HepG2 (cell line): ENCODE measurements around the gene NLRX1. TPM values are rescaled to one million over a fixed set of nuclear protein-coding genes. Genes with fewer than 3 reads are reported as not detected.

Source experiments
- ATAC-seq: fragments of 200-7000 bp; cut with Tn5 transposase; 3 replicates; pipeline ENCODE4 v1.9.1; 2020; ENCODE audit warnings: mild to moderate bottlenecking, moderate library complexity
- BruUV-seq: library from RNA; stranded (reverse); fragments of 400-500 nt; replicated peaks from 2 replicates; lab custom pipeline; 2021; lab: Mats Ljungman, UMichigan
- CTCF ChIA-PET: fragments of 300-600 bp; formaldehyde crosslinking; extraction: SDS; loops from one replicate; lab custom pipeline; 2021; ENCODE audit warnings: low total read pairs, inconsistent platforms, low intra/inter-chr PET ratio; lab: Yijun Ruan, JAX
- POLR2A ChIA-PET: fragments of 350-600 bp; sonication (Branson Sonifier 250); formaldehyde crosslinking; loops from one replicate; lab custom pipeline; 2020; ENCODE audit warnings: antibody characterized with exemption, inconsistent platforms; lab: Yijun Ruan, JAX
- DNase-seq: peaks from one replicate; pipeline ENCODE4 v3.0.0-alpha.2; 2015; ENCODE audit warnings: low spot score
- FAIRE-seq: peaks from 3 replicates; lab custom pipeline; 2011; peaks lifted over from hg19 to GRCh38; lab: Jason Lieb, UNC
- H2AFZ ChIP-seq: one replicate; pipeline ENCODE4 v1.6.1; 2011; ENCODE audit warnings: low read length, inconsistent platforms
- H3K27ac ChIP-seq: fragments of 300-600 bp; 3 replicates; pipeline ENCODE4 v1.8.0; 2011; ENCODE audit warnings: mixed run types, mild to moderate bottlenecking, mixed read lengths, low read length, inconsistent platforms; ENCODE audit not compliant: insufficient read depth; ENCODE audit errors: extremely low read length
- H3K27me3 ChIP-seq, 2 experiments: fragments of 200-600 bp in 1 of 2; 2 replicates in 1 of 2; 3 replicates in 1 of 2; pipeline versions ENCODE4 v1.6.0 to v1.8.0; 2011; ENCODE audit warnings: low read length in 2 of 2, mild to moderate bottlenecking in 2 of 2, moderate library complexity in 2 of 2, inconsistent platforms in 1 of 2; ENCODE audit not compliant: insufficient read depth in 2 of 2, control insufficient read depth in 1 of 2
- H3K36me3 ChIP-seq, 2 experiments: fragments of 200-600 bp in 1 of 2; replicated peaks in 1 of 2; 2 replicates in 1 of 2; 3 replicates in 1 of 2; pipeline versions ENCODE4 v1.5.1 to v1.8.0; 2011; ENCODE audit warnings: low read length in 2 of 2, inconsistent platforms in 1 of 2; ENCODE audit not compliant: insufficient read depth in 2 of 2, control insufficient read depth in 1 of 2
- H3K4me1 ChIP-seq: 2 replicates; pipeline ENCODE4 v1.5.1; 2012; ENCODE audit warnings: low read length, inconsistent platforms; ENCODE audit not compliant: insufficient read depth
- H3K4me2 ChIP-seq: 2 replicates; pipeline ENCODE4 v1.6.0; 2011; ENCODE audit warnings: low read depth, low read length, inconsistent platforms
- H3K4me3 ChIP-seq, 3 experiments: fragments of 200-600 bp in 1 of 3; sonication (generic), shearing (Covaris generic) in 1 of 3; replicated peaks in 1 of 3; 2 replicates each; pipeline ENCODE4 v1.5.1; 2011 to 2016; ENCODE audit warnings: low read length in 3 of 3, inconsistent platforms in 2 of 3, low read depth in 2 of 3, mild to moderate bottlenecking in 2 of 3, control low read depth in 1 of 3, mixed read lengths in 1 of 3; ENCODE audit not compliant: insufficient read depth in 1 of 3
- H3K79me2 ChIP-seq: one replicate; pipeline ENCODE4 v1.6.1; 2011; ENCODE audit warnings: low read length, inconsistent platforms; ENCODE audit not compliant: insufficient read depth
- H3K9ac ChIP-seq: 2 replicates; pipeline ENCODE4 v1.6.0; 2011; ENCODE audit warnings: mild to moderate bottlenecking, low read depth, low read length, inconsistent platforms; ENCODE audit not compliant: insufficient read depth
- H3K9me3 ChIP-seq: 2 replicates; pipeline ENCODE4 v1.5.1; 2012; ENCODE audit warnings: mild to moderate bottlenecking, low read length
- H4K20me1 ChIP-seq: 2 replicates; pipeline ENCODE4 v1.6.0; 2011; ENCODE audit warnings: inconsistent platforms, mild to moderate bottlenecking, low read length, moderate library complexity; ENCODE audit not compliant: insufficient read depth
- HNRNPK ChIP-seq: fragments of 200-400 bp; formaldehyde crosslinking; IDR thresholded peaks from 2 replicates; pipeline ENCODE4 v1.6.1; 2018; ENCODE audit warnings: low read length, low read depth, moderate library complexity, mild to moderate bottlenecking; ENCODE audit not compliant: poor library complexity, severe bottlenecking
- KLF16 ChIP-seq, 2 experiments: sonication (generic) in 1 of 2; formaldehyde crosslinking in 1 of 2; IDR thresholded peaks; 2 replicates each; pipeline versions ENCODE4 v1.6.1 to v1.8.0; 2016 to 2023; ENCODE audit warnings: missing genetic modification reagents in 2 of 2, missing compliant biosample characterization in 1 of 2
- MAF1 ChIP-seq: sonication (generic); formaldehyde crosslinking; IDR thresholded peaks from 2 replicates; pipeline ENCODE4 v1.5.0; 2020; ENCODE audit warnings: missing genetic modification reagents, borderline replicate concordance
- MYNN ChIP-seq: sonication (generic); formaldehyde crosslinking; IDR thresholded peaks from 2 replicates; pipeline ENCODE4 v1.4.0; 2020; ENCODE audit warnings: mild to moderate bottlenecking, low read depth, missing genetic modification reagents
- NCOR1 ChIP-seq: fragments of 200-600 bp; sonication (generic); IDR thresholded peaks from 2 replicates; pipeline ENCODE4 v1.7.0; 2017; ENCODE audit warnings: antibody characterized with exemption, low read length, borderline replicate concordance
- PHF8 ChIP-seq: sonication (generic); formaldehyde crosslinking; IDR thresholded peaks from 2 replicates; pipeline ENCODE4 v1.5.0; 2020; ENCODE audit warnings: missing genetic modification reagents
- PRMT3 ChIP-seq: sonication (generic); formaldehyde crosslinking; IDR thresholded peaks from 2 replicates; pipeline ENCODE4 v1.8.1; 2022; ENCODE audit warnings: low read depth, mild to moderate bottlenecking, moderate library complexity, missing genetic modification reagents, borderline replicate concordance
- SRY ChIP-seq: sonication (generic); formaldehyde crosslinking; IDR thresholded peaks from 2 replicates; pipeline ENCODE4 v1.8.0; 2022; ENCODE audit warnings: mild to moderate bottlenecking, missing genetic modification reagents
- TAF15 ChIP-seq: fragments of 200-400 bp; formaldehyde crosslinking; IDR thresholded peaks from one replicate; pipeline ENCODE4 v1.6.1; 2018; ENCODE audit warnings: mild to moderate bottlenecking, low read depth, low read length; ENCODE audit not compliant: poor library complexity, severe bottlenecking
- ZNF333 ChIP-seq: sonication (generic); formaldehyde crosslinking; IDR thresholded peaks from 2 replicates; pipeline ENCODE4 v1.4.0; 2020; ENCODE audit warnings: mild to moderate bottlenecking, missing genetic modification reagents, borderline replicate concordance
- ZNF713 ChIP-seq: sonication (generic); formaldehyde crosslinking; IDR thresholded peaks from 2 replicates; pipeline ENCODE4 v1.4.0; 2020; ENCODE audit warnings: mild to moderate bottlenecking, missing genetic modification reagents
- ZNF768 ChIP-seq: sonication (generic); formaldehyde crosslinking; IDR thresholded peaks from 2 replicates; pipeline ENCODE4 v1.4.0; 2020; ENCODE audit warnings: missing genetic modification reagents
- WGBS: methylation state at CpG from one replicate; pipeline ENCODE4 v1.1.6; 2017; ENCODE audit warnings: low lambda C conversion rate; 5-methylcytosine and 5-hydroxymethylcytosine counted together
- in situ Hi-C: cut with HindIII; loops from 2 replicates; pipeline ENCODE4 v1.10.0; 2017; ENCODE audit warnings: low pct_unique_long_range_greater_than_20kb; ENCODE audit not compliant: extremely low pct_ligation_motif_present
- intact Hi-C: fragments of 100-400 bp; cut with micrococcal nuclease; formaldehyde crosslinking; loops from one replicate; pipeline ENCODE4 v1.10.0; 2022; ENCODE audit not compliant: unreplicated experiment
- polyA plus RNA-seq, 8 experiments: library from polyadenylated mRNA; depleted of rRNA in 3 of 8; stranded (reverse) in 7 of 8; unstranded in 1 of 8; fragments of >200 nt; fragmentation: Illumina TruSeq in 4 of 8; extraction: Trizol in 4 of 8; gene quantifications; 2 replicates each; pipeline versions ENCODE4 v1.2.1 to v1.2.3, GENCODE V29; 2011 to 2016; ENCODE audit warnings: low read depth in 4 of 8, missing spikeins in 1 of 8, mixed read lengths in 1 of 8; ENCODE audit not compliant: insufficient read depth in 1 of 8
- total RNA-seq, 5 experiments: library from RNA; depleted of rRNA; stranded (reverse); fragments of >200 nt; fragmentation: Illumina TruSeq; extraction: Trizol; gene quantifications; 2 replicates each; pipeline ENCODE4 v1.2.3, GENCODE V29; 2016; ENCODE audit warnings: low read depth in 1 of 5
- TF ChIP-seq, protein P1 (sequence below): sonication (generic); formaldehyde crosslinking; IDR thresholded peaks from 2 replicates; pipeline ENCODE4 v1.5.1; 2020; ENCODE audit warnings: missing genetic modification reagents, mild to moderate bottlenecking, borderline replicate concordance
- TF ChIP-seq, protein P2 (sequence below): sonication (generic); formaldehyde crosslinking; IDR thresholded peaks from 2 replicates; pipeline ENCODE4 v1.8.0; 2022; ENCODE audit warnings: mild to moderate bottlenecking, missing genetic modification reagents; ENCODE audit not compliant: insufficient replicate concordance

NLRX1 gene
- total and polyA plus RNA-seq, 2 of the 13 experiments (the other 11 are each of a cell fraction or from before 2014, with no cell fraction given) = 8.7 to 11.0 TPM

DNA sequence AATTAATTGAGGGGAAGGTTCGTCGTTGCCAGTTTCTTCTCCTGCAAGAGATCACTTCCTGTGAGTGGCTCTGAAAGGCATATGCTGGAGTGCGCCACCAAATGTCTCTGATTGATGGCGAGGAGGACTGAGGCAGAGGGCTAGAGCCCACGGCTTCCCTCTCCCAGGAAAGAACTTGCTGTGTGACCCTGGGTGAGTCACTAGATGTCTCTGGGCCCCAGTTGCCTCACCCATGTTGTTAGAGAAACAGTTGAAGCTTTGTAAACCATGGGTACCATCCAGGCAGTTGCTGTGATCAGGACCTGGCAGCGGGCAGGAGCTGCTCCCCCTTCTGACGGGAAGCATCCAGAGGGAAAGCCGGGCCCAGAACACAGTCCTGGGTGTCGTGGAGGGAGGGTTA lies 16.5 kb upstream of the NLRX1 start:
- Histone ChIP-seq H3K9me3 (no peaks in the 10 kb centered on the region), H3K4me2 (no peak overlapping the region), H3K4me3 (no peak overlapping the region), H3K36me3 (no peaks in the 10 kb centered on the region), H3K27me3 (peaks cover 23 to 79% of the 10 kb centered on the region in 2 experiments), H2AFZ (no peak overlapping the region), H3K9ac (no peak overlapping the region), H3K27ac (no peak overlapping the region), H3K79me2 (no peaks in the 10 kb centered on the region), H4K20me1 (no peaks in the 10 kb centered on the region), H3K4me1 (peaks cover 9% of the 10 kb centered on the region; the same call in 1 of the 2 replicates)
- ChIA-PET CTCF (no interaction called here), POLR2A (no interaction called here)
- no peak for DNase-seq
- TF ChIP-seq ZNF768 (CRISPR knock-in tag) = peak; percentile 97
- TF ChIP-seq NCOR1 = no peak
- TF ChIP-seq ZNF713 (CRISPR knock-in tag) = no peak
- in situ Hi-C loops = no loop called here
- no peak for FAIRE-seq
- no TSS peak for BruUV-seq
- intact Hi-C loops = no loop called here
- no peak for ATAC-seq
- WGBS = 7% methylated on average over 5 of the region's 9 CpGs

DNA sequence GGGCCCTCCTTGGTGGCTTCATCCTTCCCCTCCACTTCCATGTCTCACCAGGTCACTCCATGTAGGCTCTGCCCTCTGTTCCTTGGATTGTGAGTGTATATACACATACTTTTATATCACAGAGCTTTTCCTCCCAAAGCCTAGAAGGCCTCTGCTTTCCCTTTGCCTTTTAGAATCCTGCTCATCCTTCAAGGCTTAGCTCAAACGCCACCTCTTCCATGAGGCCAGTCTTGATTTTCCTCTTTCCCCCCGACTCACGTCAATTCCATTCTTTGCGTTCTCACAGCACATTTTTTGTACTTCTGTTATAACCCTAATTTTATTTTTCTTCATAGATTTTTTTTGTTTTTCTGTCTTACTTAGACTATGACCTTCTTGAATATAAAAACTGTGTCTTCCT lies 15.9 kb upstream of the NLRX1 start:
- Histone ChIP-seq H3K4me1 (peaks cover 9% of the 10 kb centered on the region; the same call in 1 of the 2 replicates), H3K9me3 (no peaks in the 10 kb centered on the region), H3K27me3 (peaks cover 23 to 76% of the 10 kb centered on the region in 2 experiments), H3K9ac (no peak overlapping the region), H4K20me1 (no peaks in the 10 kb centered on the region), H2AFZ (no peak overlapping the region), H3K27ac (no peak overlapping the region), H3K4me2 (no peak overlapping the region), H3K36me3 (no peaks in the 10 kb centered on the region), H3K79me2 (no peaks in the 10 kb centered on the region), H3K4me3 (no peak overlapping the region)
- 29% methylated on average over 4 of the region's 4 CpGs for WGBS
- no peak for ATAC-seq
- FAIRE-seq = no peak
- ChIA-PET CTCF (no interaction called here), POLR2A (no interaction called here)
- BruUV-seq = no TSS peak
- in situ Hi-C loops (no loop called here), intact Hi-C loops (no loop called here)
- no peak for DNase-seq
- TF ChIP-seq HNRNPK (no peak), TAF15 (no peak), MYNN (CRISPR knock-in tag) (no peak), PHF8 (CRISPR knock-in tag) (no peak), KLF16 (CRISPR knock-in tag; IDR thresholded peaks at IDR 0.05) (no peak), SRY (CRISPR knock-in tag) (no peak), PRMT3 (CRISPR knock-in tag) (no peak), ZNF333 (no peak), MAF1 (no peak)
- TF ChIP-seq, protein P1, sequence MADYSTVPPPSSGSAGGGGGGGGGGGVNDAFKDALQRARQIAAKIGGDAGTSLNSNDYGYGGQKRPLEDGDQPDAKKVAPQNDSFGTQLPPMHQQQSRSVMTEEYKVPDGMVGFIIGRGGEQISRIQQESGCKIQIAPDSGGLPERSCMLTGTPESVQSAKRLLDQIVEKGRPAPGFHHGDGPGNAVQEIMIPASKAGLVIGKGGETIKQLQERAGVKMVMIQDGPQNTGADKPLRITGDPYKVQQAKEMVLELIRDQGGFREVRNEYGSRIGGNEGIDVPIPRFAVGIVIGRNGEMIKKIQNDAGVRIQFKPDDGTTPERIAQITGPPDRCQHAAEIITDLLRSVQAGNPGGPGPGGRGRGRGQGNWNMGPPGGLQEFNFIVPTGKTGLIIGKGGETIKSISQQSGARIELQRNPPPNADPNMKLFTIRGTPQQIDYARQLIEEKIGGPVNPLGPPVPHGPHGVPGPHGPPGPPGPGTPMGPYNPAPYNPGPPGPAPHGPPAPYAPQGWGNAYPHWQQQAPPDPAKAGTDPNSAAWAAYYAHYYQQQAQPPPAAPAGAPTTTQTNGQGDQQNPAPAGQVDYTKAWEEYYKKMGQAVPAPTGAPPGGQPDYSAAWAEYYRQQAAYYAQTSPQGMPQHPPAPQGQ (CRISPR knock-in tag) = no peak
- TF ChIP-seq, protein P2, sequence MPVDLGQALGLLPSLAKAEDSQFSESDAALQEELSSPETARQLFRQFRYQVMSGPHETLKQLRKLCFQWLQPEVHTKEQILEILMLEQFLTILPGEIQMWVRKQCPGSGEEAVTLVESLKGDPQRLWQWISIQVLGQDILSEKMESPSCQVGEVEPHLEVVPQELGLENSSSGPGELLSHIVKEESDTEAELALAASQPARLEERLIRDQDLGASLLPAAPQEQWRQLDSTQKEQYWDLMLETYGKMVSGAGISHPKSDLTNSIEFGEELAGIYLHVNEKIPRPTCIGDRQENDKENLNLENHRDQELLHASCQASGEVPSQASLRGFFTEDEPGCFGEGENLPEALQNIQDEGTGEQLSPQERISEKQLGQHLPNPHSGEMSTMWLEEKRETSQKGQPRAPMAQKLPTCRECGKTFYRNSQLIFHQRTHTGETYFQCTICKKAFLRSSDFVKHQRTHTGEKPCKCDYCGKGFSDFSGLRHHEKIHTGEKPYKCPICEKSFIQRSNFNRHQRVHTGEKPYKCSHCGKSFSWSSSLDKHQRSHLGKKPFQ = no peak
